Limb (tissue), 2 donors: ENCODE results near the gene KRTAP19-6.
"Not testable (repeated sequence)": the region's sequence is repeated elsewhere in the genome, so short reads cannot be mapped to it uniquely, and the experiment has no call there.

Experiments
- DNase-seq, 2 donors: peaks; one replicate each; pipeline ENCODE4 v3.0.0-alpha.2; 2016; ENCODE audit errors: extremely low spot score in 2 of 2

KRTAP19-6 gene

GRCh38 chr21:30541764-30542163, at the start of gene KRTAP19-6:
KRTAP19-6 (minus strand) TSS chr21:30541864; CDS start chr21:30541833, 31 bp downstream.
- DNase-seq = no peak

GRCh38 chr21:30590297-30590696, 48.6 kb upstream of the KRTAP19-6 start, which contains the start of gene KRTAP22-2:
KRTAP22-2 (minus strand) TSS chr21:30590397.
- no peak for DNase-seq

- DNase-seq = no peak
Observed at GRCh38 chr21:30582870-30583269, 41.2 kb upstream of the KRTAP19-6 start.

GRCh38 chr21:30580132-30580531, 38.5 kb upstream of the KRTAP19-6 start:
- no peak for DNase-seq

- no peak for DNase-seq
Observed at GRCh38 chr21:30579346-30579745, 37.7 kb upstream of the KRTAP19-6 start.

- DNase-seq = no peak
Observed at GRCh38 chr21:30577766-30578165, 36.1 kb upstream of the KRTAP19-6 start.

GRCh38 chr21:30567617-30568016, 26.0 kb upstream of the KRTAP19-6 start:
- DNase-seq = no peak

- DNase-seq = no peak
Observed at GRCh38 chr21:30563630-30564029, 22.0 kb upstream of the KRTAP19-6 start.

GRCh38 chr21:30563072-30563471, 21.4 kb upstream of the KRTAP19-6 start:
- no peak for DNase-seq

GRCh38 chr21:30561957-30562356, 20.3 kb upstream of the KRTAP19-6 start:
- DNase-seq = no peak

GRCh38 chr21:30561264-30561895, 19.7 kb upstream of the KRTAP19-6 start, which contains the start of gene KRTAP19-7:
KRTAP19-7 (minus strand) TSS chr21:30561314; CDS start chr21:30561289, 25 bp downstream.
- DNase-seq = no peak

GRCh38 chr21:30555095-30555494, 13.4 kb upstream of the KRTAP19-6 start:
- no peak for DNase-seq

GRCh38 chr21:30552782-30553181, 11.1 kb upstream of the KRTAP19-6 start:
- DNase-seq = no peak

GRCh38 chr21:30518876-30519275, 22.8 kb downstream of the KRTAP19-6 start:
- no peak for DNase-seq

GRCh38 chr21:30515681-30516080, 26.0 kb downstream of the KRTAP19-6 start:
- DNase-seq = no peak

GRCh38 chr21:30505621-30506205, 36.0 kb downstream of the KRTAP19-6 start:
- DNase-seq = not testable (repeated sequence)

- DNase-seq = no peak
Observed at GRCh38 chr21:30502041-30502440, 39.6 kb downstream of the KRTAP19-6 start, which contains the start of gene KRTAP19-5. KRTAP19-5 (minus strand) TSS chr21:30502141; CDS start chr21:30502090, 51 bp downstream.

- DNase-seq = no peak
Observed at GRCh38 chr21:30497065-30497464, 44.6 kb downstream of the KRTAP19-6 start, which contains the start of gene KRTAP19-4. KRTAP19-4 (minus strand) TSS chr21:30497165; CDS start chr21:30497110, 55 bp downstream.

GRCh38 chr21:30491963-30492428, 49.7 kb downstream of the KRTAP19-6 start, which contains the start of gene KRTAP19-3:
KRTAP19-3 (minus strand) TSS chr21:30492013; CDS start chr21:30491957, 56 bp downstream.
- DNase-seq = no peak
